ENCODE measurements around the gene SNAI3. TPM values are rescaled to one million over a fixed set of nuclear protein-coding genes. Genes with fewer than 3 reads are reported as not detected.

The SNAI3 gene
- total RNA-seq, 1 donor from 2014 or later: 0.29 TPM

GRCh38 chr16:88688013-88688778 lies 1.9 kb upstream of the SNAI3 start:
- H3K36me3 Mint-ChIP-seq: no peaks in the 10 kb centered on the region
- H3K27me3 Mint-ChIP-seq (ENCODE audit: low read depth): peaks cover 61% of the 10 kb centered on the region
- peak in 1 of 2 experiments; percentile 67 for DNase-seq (ENCODE audit: low spot score in 2 of 2, unreplicated experiment in 2 of 2)
- peak overlapping the region; percentile 17 for H3K4me3 Mint-ChIP-seq
- no peak overlapping the region for H3K27ac Mint-ChIP-seq
- no peaks in the 10 kb centered on the region for H3K9me3 Mint-ChIP-seq
- no peak for TF ChIP-seq CTCF (IDR thresholded peaks at IDR 0.05; ENCODE audit: unreplicated experiment)
- H3K4me1 Mint-ChIP-seq: peaks cover 9% of the 10 kb centered on the region

GRCh38 chr16:88687676-88688012 lies 1.3 kb upstream of the SNAI3 start:
- no peak overlapping the region for H3K27ac Mint-ChIP-seq
- H3K4me1 Mint-ChIP-seq: peaks cover 9% of the 10 kb centered on the region
- no peaks in the 10 kb centered on the region for H3K9me3 Mint-ChIP-seq
- DNase-seq (ENCODE audit: low spot score in 2 of 2, unreplicated experiment in 2 of 2): no peak
- peak overlapping the region; percentile 17 for H3K4me3 Mint-ChIP-seq
- H3K27me3 Mint-ChIP-seq (ENCODE audit: low read depth): peaks cover 63% of the 10 kb centered on the region
- no peaks in the 10 kb centered on the region for H3K36me3 Mint-ChIP-seq
- no peak for TF ChIP-seq CTCF (IDR thresholded peaks at IDR 0.05; ENCODE audit: unreplicated experiment)

GRCh38 chr16:88687254-88687576 lies 908 bp upstream of the SNAI3 start:
- Mint-ChIP-seq H3K4me1 (peaks cover 9% of the 10 kb centered on the region), H3K9me3 (no peaks in the 10 kb centered on the region), H3K27ac (no peak overlapping the region), H3K27me3 (ENCODE audit: low read depth) (peaks cover 66% of the 10 kb centered on the region), H3K4me3 (no peak overlapping the region), H3K36me3 (no peaks in the 10 kb centered on the region)
- no peak for TF ChIP-seq CTCF (IDR thresholded peaks at IDR 0.05; ENCODE audit: unreplicated experiment)
- no peak for DNase-seq (ENCODE audit: low spot score in 2 of 2, unreplicated experiment in 2 of 2)

GRCh38 chr16:88686062-88686438 lies 257 bp downstream of the SNAI3 start:
- H3K9me3 Mint-ChIP-seq: no peaks in the 10 kb centered on the region
- no peaks in the 10 kb centered on the region for H3K36me3 Mint-ChIP-seq
- peaks cover 75% of the 10 kb centered on the region for H3K27me3 Mint-ChIP-seq (ENCODE audit: low read depth)
- peak overlapping the region; percentile 66 for H3K4me3 Mint-ChIP-seq
- no peak for TF ChIP-seq CTCF (IDR thresholded peaks at IDR 0.05; ENCODE audit: unreplicated experiment)
- no peak overlapping the region for H3K27ac Mint-ChIP-seq
- peaks cover 9% of the 10 kb centered on the region for H3K4me1 Mint-ChIP-seq
- DNase-seq (ENCODE audit: low spot score in 2 of 2, unreplicated experiment in 2 of 2): peak in 1 of 2 experiments; percentile 56

- peak; percentile 55 for TF ChIP-seq CTCF (IDR thresholded peaks at IDR 0.05; ENCODE audit: unreplicated experiment)
- no peak overlapping the region for H3K27ac Mint-ChIP-seq
- H3K36me3 Mint-ChIP-seq: no peaks in the 10 kb centered on the region
- H3K27me3 Mint-ChIP-seq (ENCODE audit: low read depth): peaks cover 73% of the 10 kb centered on the region
- H3K4me3 Mint-ChIP-seq: peak overlapping the region; percentile 66
- H3K4me1 Mint-ChIP-seq: peaks cover 9% of the 10 kb centered on the region
- H3K9me3 Mint-ChIP-seq: no peaks in the 10 kb centered on the region
- no peak for DNase-seq (ENCODE audit: low spot score in 2 of 2, unreplicated experiment in 2 of 2)
Observed at GRCh38 chr16:88685156-88686061, 898 bp downstream of the SNAI3 start.

All from mesothelial cell of epicardium (in vitro differentiated cells).